ENCODE measurements around the gene CIBAR2. TPM values are rescaled to one million over a fixed set of nuclear protein-coding genes. Genes with fewer than 3 reads are reported as not detected.

The CIBAR2 gene
- total RNA-seq, 1 donor from 2014 or later: 0.41 TPM

DNA sequence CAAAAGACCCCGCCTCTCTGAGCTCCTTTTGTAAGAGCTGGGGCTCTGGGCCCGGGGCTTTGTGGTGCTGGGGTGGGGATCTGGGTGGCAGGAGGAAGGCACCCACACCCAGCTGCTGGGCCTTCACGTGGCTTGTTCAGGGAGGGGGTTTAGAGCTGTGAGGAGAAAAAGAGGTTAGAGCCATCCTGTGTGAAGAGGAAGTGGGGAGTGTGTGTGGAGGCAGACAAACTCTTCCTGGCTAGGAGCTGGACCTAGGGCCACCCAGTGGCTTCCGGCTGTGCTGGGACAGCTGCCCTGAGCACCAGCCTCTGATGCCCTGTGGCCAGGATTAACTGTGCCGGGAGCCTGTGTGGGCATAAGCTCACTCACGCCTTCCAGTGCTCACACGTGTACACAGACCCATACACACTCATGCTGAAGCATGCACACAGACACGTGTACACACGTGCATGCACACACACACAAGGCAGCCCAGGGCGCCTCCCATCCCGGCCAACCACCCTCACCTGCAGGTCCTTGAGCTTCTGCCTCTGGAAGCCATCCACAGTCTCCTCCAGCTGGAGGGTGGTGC is 7.4 kb downstream of the CIBAR2 start:
- DNase-seq (ENCODE audit: low spot score in 2 of 2): no peak
- no peak for FAIRE-seq

DNA sequence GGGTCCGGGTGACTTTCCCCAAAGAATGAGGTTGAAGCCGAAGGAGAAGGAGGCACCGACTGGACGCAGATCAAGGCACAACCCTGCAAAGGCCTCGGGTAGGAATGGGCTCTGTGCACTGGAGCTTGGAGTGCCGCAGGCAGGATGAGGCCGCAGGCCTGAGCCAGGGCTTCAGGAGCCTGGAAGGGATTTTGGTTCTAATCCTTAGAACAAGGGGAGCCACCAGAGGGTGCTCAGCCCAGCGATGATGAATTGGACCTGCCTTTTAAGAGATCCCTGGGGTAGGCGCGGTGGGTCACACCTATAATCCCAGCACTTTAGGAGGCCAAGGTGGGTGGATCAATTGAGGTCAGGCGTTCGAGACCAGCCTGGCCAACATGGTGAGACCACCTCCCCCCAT is 8.1 kb downstream of the CIBAR2 start:
- FAIRE-seq: no peak
- DNase-seq (ENCODE audit: low spot score in 2 of 2): no peak

DNA sequence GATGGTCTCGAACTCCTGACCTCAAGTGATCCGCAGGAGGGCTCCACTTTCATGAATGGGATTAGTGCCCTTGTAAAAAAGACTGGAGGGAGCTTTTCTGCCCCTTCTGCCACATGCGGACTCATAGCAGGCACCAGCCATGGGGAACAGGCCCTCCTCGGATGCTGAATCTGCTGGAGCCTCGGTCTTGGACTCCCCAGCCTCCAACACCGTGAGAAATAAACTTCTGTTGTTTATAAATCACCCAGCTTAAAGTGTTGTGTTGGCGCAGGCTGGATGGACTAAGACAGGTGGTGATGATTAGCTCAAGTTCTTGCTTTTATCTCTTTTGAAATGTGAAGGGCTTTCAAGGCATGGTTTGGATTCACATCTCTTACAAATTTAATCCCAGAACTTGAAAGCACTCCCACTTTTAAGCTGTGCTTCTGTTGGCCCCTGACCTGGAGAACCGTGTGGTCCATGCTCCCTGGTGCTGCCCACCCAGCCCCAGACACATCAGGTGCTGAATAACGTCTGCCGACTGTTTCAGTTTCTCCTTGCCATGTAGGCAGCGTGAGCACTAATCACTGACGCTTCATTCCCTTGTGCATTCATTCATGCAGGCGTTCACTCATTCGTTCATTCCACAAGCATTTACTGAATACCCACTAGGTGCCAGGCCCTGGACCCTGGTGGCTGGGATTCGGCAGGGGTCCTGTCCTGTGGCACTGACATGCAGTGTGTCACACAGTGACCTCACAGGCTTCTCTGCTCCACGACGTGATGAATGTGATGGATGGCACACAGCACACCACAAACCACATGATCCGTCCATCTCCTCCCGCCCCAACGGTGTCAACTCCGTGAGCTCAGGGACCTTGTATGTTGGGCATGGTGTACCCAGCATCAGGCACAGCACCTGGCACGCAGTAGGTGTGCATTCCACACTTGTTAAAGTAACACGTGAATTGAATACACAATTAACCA is 8.9 kb downstream of the CIBAR2 start:
- DNase-seq (ENCODE audit: low spot score in 2 of 2): no peak
- FAIRE-seq: no peak

DNA sequence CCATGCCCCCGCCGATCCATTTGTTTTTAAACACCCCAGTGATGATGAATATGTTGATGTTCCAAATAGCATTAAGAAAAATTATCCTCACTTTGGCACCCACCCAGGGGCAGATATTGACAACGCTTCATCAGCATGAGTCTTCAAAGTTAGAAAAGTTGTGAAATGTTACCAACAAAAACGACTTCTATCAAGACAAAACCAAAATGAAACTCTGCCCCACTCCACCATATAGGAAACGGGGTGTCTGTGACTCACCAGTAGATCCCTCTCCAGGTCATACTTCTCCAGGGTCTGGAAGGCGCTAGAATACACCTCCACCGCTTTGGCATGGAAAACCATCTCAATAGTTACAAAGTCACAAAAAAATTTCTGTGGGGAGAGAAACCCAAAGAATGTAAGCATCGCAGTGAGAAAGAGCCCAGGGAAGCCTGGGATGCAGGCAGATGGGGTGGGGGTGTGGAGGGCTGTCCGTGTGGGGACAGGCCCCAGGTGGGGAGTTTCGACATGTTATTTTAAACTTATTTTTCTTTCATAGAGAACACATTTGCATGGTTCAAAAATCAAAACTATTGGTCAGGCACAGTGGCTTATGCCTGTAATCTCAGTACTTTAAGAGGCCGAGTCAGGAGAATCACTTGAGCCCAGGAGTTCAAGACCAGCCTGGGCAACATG is 10.2 kb downstream of the CIBAR2 start:
- no peak for DNase-seq (ENCODE audit: low spot score in 2 of 2)
- FAIRE-seq: no peak

DNA sequence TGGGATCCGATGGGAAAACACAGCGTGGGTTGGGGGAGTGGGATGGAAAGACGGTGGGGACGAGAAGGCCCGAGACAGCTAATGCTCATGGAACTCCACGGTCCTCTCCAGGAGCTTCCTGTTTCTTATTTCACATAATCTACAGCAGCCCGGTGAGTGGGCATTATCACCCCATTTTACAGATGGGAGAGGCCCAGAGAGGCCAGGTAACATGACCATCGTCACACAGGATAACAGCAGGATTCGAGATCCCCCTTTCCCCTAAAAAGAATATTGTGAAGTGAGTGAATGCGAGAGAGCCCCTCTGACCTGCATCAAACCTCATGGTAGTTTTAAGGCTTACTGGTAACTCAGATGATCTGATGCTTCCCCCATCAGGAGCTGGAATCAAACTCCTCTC is 12.0 kb downstream of the CIBAR2 start:
- no peak for FAIRE-seq
- DNase-seq (ENCODE audit: low spot score in 2 of 2): no peak

DNA sequence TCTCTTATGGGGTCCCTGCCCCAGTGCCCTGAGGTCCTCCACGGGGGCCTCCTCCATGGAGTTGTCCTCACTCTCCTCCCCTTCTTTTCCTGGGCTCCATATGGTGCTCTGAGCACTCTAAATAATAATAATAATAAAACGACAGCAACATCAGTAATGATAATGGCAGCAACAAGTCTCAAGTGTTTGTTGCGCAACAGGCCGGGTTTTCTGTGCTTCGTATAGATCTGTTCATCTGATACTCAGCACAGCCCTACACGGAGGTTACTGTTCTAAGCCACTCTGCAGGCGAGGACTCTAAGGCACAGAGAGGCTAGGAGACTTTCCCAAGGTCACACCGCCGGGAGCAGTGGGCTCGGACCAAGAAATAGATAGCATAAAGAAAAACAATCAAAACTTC is 13.7 kb downstream of the CIBAR2 start:
- DNase-seq (ENCODE audit: low spot score in 2 of 2): no peak
- no peak for FAIRE-seq

DNA sequence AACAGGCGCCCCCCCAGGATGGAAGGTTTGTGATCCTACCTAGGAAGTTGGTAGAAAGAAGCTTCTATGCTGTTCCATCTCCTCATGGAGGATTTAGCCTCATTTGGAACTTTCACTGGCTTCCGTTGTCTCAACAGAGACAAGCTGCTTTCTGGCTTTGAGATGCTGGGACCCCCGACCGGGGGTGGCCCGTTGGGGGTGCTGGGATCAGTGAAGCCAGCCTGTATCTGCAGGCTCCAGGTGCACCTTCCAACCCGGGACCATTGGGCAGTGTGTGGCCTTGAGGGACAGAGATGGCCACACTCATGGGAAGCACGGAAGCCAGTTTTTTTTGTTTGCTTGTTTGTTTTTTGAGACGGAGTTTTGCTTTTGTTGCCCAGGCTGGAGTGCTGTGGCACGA is 15.4 kb downstream of the CIBAR2 start:
- no peak for DNase-seq (ENCODE audit: low spot score in 2 of 2)
- FAIRE-seq: no peak

DNA sequence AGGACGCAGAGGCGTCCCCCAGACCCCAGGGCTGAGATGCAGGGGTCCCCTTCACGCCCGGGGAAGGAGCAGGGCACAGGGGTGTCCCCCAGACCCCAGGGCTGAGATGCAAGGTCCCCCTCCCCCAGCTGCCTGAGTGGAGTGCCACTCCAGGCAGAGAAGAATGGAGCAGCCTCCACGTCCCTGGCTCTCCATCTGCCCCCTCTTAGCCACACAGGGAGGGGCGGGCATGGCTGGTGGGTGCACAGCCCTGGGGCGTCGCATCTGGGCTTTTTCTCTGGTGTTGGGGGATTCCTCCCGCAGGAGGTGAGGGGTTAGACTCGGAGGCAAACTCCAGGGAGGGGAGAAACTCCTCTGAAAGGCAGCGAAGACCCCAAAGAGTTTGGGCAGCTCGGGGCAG is 17.5 kb downstream of the CIBAR2 start:
- no peak for DNase-seq (ENCODE audit: low spot score in 2 of 2)
- no peak for FAIRE-seq

DNA sequence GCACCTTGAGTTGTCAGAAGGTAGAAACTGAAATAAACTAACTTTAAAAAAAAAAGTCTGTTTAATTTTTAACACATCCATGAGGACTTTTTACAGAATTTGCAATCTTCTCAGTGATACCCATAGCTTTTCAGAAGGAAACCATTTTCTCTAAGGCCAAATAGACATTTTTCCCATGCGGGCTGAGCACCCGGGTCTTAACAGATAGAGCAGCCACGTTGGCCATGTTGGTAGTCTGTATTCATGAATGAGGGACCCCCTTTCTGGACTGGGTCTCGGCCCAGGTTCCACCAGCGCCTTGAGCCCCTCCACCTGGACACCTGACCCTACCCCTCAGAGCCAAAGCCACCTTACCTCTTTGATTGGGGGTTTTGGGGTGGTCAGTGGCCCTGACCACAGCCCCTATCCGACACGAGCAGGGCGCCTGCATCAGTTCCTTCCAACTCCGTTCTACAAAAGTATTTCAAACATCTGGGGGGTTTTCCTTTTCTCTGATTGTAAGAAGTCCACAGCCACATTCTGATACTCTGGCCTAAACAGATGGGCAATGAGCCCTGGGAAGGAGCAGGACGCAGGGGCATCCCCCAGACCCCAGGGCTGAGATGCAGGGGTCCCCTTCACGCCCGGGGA is 18.0 kb downstream of the CIBAR2 start:
- FAIRE-seq: no peak

DNA sequence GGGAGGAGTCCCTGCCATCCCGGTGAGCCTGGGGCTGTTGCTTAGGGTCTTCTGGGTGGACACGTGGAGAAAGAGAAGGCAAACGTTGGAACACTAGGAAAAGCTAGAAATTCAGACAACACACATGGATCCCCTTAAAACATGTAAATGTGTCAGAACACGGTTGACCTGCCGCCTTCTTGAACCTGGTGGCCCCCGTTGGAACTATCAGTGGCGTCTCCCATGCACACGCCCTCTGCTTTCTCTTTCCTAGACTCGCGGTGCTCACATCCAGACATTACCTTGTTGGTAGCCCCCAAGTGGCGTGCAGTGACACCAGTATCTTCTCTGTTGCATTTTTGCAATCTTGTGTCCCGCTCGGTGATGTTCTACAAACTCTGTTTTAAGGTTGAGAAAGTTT is 18.6 kb downstream of the CIBAR2 start:
- no peak for DNase-seq (ENCODE audit: low spot score in 2 of 2)
- FAIRE-seq: no peak

More for the DNA sequence above, 18.0 kb downstream of the CIBAR2 start:
- DNase-seq (ENCODE audit: low spot score in 2 of 2): no peak

DNA sequence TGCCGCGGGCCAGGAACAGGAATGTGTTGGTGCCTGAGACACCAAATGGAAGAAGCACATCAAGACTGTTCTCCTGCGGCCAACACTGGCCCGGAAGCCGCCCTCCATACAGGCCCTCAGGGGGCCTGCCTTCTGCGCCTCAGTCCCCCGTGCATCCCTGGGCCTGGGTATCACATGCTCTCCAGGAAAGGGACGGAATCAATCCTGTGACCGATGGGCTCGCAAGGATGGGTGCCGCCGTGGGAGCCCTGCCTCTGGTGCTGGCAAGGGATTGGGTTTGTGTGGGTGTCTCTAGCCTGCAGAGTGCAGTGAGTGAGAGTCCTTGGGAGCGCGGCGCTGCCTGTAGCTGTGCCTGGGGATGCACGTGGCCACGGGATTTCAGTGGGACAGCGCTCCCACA is 19.4 kb downstream of the CIBAR2 start:
- peak in 1 of 2 donors; percentile 67 for DNase-seq (ENCODE audit: low spot score in 2 of 2)

DNA sequence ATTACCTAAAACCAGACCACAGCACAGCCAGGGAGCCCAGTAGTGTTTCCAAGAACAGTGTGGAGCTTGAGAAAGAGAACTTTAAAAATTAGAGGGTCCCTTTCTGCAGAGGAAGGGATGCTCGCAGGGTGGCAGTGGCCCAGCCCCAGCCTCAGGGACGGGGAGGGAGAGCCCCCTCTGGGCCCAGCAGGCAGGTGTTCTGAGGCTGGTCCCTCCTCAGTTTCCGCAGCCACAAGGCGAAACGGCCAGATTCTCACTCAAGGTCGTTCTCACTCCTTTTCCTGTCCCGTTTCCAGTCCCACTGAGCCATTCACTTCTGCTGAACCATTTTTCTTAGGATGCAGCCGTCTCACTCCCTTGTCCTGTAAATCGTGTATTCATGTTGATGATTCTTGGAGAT is 20.0 kb downstream of the CIBAR2 start:
- no peak for FAIRE-seq

More for the DNA sequence above, 19.4 kb downstream of the CIBAR2 start:
- FAIRE-seq: no peak

DNA sequence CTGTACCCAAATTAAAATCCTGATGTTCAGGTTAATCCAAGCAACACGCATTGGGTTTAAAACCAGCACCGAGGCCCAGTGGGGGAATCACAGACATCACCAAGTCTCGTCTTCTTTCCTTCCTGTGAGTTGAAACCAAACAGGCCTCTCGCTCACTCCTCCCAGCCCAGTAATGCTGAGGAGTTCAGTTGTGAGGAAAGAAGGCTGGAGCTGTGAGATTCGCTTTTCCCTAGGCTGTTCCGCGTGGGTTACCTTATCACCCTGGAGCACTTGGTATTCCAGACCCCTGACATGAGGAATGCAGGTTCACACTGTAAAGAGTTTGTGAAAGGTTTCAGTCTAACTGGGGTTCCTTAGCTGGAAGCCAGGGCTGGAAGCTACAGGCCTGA is 20.8 kb downstream of the CIBAR2 start:
- FAIRE-seq (no peak), DNase-seq (ENCODE audit: low spot score in 2 of 2) (no peak)

More for the DNA sequence above, 20.0 kb downstream of the CIBAR2 start:
- no peak for DNase-seq (ENCODE audit: low spot score in 2 of 2)

DNA sequence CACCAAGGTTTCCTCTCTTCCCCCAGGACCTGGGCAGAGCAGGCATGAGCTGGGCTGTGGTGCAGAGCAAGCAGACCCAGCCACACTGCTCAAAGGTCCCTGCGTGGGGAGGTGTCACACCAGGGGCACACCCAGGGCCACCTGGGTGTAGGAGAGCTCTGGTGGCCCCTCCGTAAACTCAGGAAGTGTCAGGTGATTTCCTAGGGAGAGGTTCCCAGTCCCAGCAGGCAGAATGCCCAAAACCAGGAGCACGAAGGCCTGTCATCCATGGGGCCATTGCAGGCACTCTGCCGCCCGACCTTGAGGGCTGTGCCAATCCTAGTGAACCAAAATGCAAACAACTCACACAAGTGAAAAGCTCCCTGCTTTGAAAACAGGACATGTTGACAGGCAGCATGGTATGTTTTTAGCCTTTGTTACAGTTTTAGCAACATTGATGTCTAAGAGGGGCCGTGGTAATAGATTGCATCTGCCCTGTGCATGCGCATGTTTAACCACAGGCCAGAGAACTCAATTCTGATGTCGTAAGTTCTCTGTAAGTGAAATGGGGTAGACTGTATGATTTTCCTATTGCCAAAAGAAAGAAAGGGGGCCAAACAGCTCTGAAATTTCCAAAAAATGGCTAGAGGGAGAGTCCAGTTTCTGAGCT is 21.3 kb downstream of the CIBAR2 start:
- DNase-seq (ENCODE audit: low spot score in 2 of 2) (no peak), FAIRE-seq (no peak)

DNA sequence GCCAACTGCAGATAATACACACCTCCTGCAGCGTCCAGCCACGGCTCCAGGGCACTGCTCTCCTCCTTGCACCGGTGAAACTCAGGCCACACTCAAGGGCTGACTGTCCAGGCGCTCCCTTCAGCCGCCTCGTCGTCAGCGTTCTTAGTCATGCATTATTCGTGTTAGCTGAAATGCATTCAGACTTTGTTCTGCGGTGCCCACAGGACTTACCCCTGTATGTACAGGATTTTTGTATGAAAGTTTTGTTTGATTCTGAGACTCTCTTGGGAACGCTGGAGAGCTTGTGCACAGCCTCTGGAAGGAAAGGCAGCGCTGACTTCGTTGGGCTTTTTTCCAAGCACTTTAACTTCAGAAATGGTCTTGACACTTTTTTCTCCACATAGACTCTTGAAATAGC is 22.1 kb downstream of the CIBAR2 start:
- no peak for FAIRE-seq
- no peak for DNase-seq (ENCODE audit: low spot score in 2 of 2)

DNA sequence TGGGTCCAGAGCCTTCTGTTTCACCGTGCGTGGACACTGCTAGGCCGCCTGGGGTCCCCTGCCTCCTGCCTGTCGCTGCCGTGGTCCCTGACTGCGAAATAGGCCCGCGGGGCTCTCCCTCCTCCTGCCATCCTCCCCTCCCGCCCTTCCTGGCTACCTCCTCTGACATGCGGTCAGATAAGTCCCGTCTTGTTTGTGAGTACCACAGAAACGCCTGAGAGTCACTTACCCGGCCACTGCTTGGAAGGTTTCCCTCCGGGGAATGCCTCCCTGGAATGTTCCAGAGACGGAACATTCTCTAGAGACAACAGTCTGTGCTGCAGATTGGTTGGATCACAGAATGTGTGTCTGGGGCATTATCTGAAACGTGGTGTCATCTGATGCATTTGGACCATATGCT is 22.7 kb downstream of the CIBAR2 start:
- FAIRE-seq (no peak), DNase-seq (ENCODE audit: low spot score in 2 of 2) (no peak)

DNA sequence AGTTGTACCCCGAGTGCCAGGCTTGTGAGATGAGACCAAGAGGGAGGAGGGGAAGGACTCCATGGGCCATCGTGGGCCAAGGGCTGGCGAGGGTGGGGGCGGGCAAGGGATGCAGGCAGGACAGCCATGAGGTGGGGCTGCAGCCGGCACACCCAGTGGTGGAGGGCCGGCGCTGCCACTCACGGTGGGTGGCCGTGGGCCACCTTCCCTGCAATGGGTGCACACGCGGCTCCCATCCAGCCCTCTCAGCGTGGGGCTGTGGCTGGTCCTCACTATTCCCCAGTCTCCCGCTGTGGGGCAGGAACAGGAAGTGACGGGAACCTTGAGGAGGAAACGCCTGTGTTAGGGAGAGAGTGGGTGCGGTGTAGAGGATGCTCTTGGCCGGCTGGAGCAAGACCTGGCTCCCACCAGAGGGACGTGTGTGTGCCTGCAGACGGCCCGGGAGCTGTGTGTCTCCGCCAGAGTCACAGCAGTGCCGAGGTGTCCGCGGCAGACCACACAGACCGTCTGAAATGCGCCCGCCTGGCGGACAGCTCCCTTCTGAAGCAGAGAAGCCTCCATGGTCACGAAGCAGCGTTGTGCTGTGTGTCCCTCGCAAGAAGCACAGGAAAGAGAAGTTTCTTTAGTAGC is 23.6 kb downstream of the CIBAR2 start:
- DNase-seq (ENCODE audit: low spot score in 2 of 2) (no peak), FAIRE-seq (no peak)

DNA sequence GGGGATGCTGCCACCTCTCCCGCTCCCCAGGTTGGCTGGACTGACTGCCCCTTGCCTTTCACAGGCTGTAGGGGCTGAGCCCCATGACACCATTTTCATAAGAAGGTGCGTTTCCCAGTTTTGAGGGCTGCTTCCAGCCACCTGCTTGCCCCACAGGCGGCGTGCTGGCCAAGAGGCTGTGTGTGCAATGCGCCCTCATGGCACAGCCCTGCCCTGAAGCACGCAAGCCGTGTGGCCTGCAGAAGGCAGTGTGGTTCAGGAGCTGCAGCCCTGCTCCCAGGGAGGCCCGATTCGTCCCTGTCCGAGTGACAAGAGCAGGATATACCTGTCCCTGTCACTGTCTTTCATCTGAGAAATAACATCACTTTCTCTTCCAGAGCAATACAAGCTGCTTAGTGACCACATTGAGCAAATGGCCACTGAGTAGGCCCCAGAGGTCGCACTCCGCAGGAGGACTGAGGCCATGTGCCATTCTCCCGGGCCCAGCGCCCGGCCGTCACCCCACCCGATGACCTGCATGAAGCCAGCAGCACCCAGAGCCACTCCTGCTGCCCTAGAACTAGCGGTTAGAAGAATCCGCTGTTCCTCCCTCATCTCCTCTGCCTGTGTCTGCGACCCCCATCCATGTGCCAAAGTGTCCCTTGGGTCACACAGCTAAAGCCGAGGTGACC is 24.2 kb downstream of the CIBAR2 start:
- FAIRE-seq: no peak
- DNase-seq (ENCODE audit: low spot score in 2 of 2): no peak
